ENCODE results near the gene NCKAP5. TPM values are rescaled to one million over a fixed set of nuclear protein-coding genes. Genes with fewer than 3 reads are reported as not detected.

Gene NCKAP5
- polyA plus RNA-seq, 2 of the 4 experiments (the other 2 are of a cell fraction): 3.0 to 4.1 TPM

- Histone ChIP-seq H3K4me3 (no peak overlapping the region), H3K27ac (no peak overlapping the region), H3K4me2 (no peak overlapping the region), H3K9me3 (no peaks in the 10 kb centered on the region), H3K4me1 (no peaks in the 10 kb centered on the region)
- POLR2A ChIA-PET: no interaction called here
- ATAC-seq (no peak), FAIRE-seq (no peak), DNase-seq (ENCODE audit: low read depth in 1 of 2, low spot score in 1 of 2) (no peak)
- CTCF ChIA-PET: no interaction called here
- TF ChIP-seq MAFK (IDR thresholded peaks at IDR 0.05; ENCODE audit: partially characterized antibody) (peak; percentile 40), CHD4 (IDR thresholded peaks at IDR 0.05; ENCODE audit: borderline replicate concordance) (no peak), TP53 (CRISPR knock-in tag; IDR thresholded peaks at IDR 0.05) (no peak)
Measured at GRCh38 chr2:132845339-132845738, 722.9 kb downstream of the NCKAP5 start.

- no peaks in the 10 kb centered on the region for H3K9me3 ChIP-seq
- ChIA-PET CTCF (no interaction called here), POLR2A (no interaction called here)
- ATAC-seq (no peak), FAIRE-seq (no peak), DNase-seq (ENCODE audit: low read depth in 1 of 2, low spot score in 1 of 2) (no peak)
- no peak overlapping the region for H3K4me2 ChIP-seq
- 67% methylated on average over 4 of the region's 4 CpGs for WGBS (ENCODE audit: missing lambda C conversion rate)
- no peaks in the 10 kb centered on the region for H3K4me1 ChIP-seq
- no peak overlapping the region for H3K27ac ChIP-seq
- H3K4me3 ChIP-seq: no peak overlapping the region
- TF ChIP-seq TFCP2L1 (CRISPR knock-in tag; IDR thresholded peaks at IDR 0.05) (no peak), CTCF (IDR thresholded peaks at IDR 0.05) (no peak), FOSB (CRISPR knock-in tag; IDR thresholded peaks at IDR 0.05) (no peak), ESRRA (IDR thresholded peaks at IDR 0.05; ENCODE audit: borderline replicate concordance, low read length) (no peak), MAZ (IDR thresholded peaks at IDR 0.05; ENCODE audit: borderline replicate concordance, low read depth, low read length) (no peak), JUN (IDR thresholded peaks at IDR 0.05) (no peak), CBX2 (IDR thresholded peaks at IDR 0.05; ENCODE audit: borderline replicate concordance, low read depth) (no peak), HES2 (IDR thresholded peaks at IDR 0.05) (no peak), MAFK (IDR thresholded peaks at IDR 0.05; ENCODE audit: partially characterized antibody) (no peak), BCL3 (IDR thresholded peaks at IDR 0.05) (no peak), POLR2AphosphoS2 (conservative IDR thresholded peaks at IDR 0.05; ENCODE audit: low read length) (no peak), ZNF302 (CRISPR knock-in tag; IDR thresholded peaks at IDR 0.05) (no peak), USF2 (IDR thresholded peaks at IDR 0.05) (no peak)
Measured at GRCh38 chr2:132844585-132844984, 723.7 kb downstream of the NCKAP5 start.

GRCh38 chr2:132837769-132838168 lies 730.5 kb downstream of the NCKAP5 start:
- Histone ChIP-seq H3K9me3 (0 out of 3 replicates have a peak, but pooled peaks cover 3% of the 10 kb centered on the region), H3K4me2 (no peak overlapping the region), H3K4me3 (no peak overlapping the region), H3K27ac (no peak overlapping the region), H3K4me1 (no peaks in the 10 kb centered on the region)
- FAIRE-seq (no peak), DNase-seq (ENCODE audit: low read depth in 1 of 2, low spot score in 1 of 2) (peak in 1 of 2 experiments; percentile 8), ATAC-seq (peak in 1 of 2 experiments; percentile 45; a peak in 1 of 6 replicates)
- ChIA-PET CTCF (interaction anchor here (1.2 kb wide), 1 partner anchor 86 kb away, joined by 3 read pairs; no protein-coding TSS in a partner anchor), POLR2A (no interaction called here)
- WGBS (ENCODE audit: missing lambda C conversion rate): 64% methylated on average over 1 of the region's 1 CpG
- TF ChIP-seq ELK1 (IDR thresholded peaks at IDR 0.05; ENCODE audit: low read depth, low read length) (no peak), REST (IDR thresholded peaks at IDR 0.05) (no peak), BHLHE40 (IDR thresholded peaks at IDR 0.05; ENCODE audit: low read depth, low read length) (no peak), RARB (CRISPR knock-in tag; IDR thresholded peaks at IDR 0.05) (no peak), JUN (IDR thresholded peaks at IDR 0.05) (no peak), HOXA7 (CRISPR knock-in tag; IDR thresholded peaks at IDR 0.05) (no peak), HMGXB4 (CRISPR knock-in tag; IDR thresholded peaks at IDR 0.05; ENCODE audit: borderline replicate concordance) (no peak), RNF2 (IDR thresholded peaks at IDR 0.05; ENCODE audit: borderline replicate concordance, low read depth) (no peak), TFCP2L1 (CRISPR knock-in tag; IDR thresholded peaks at IDR 0.05) (no peak)

Measured in A549 (cell line).